PC-3 (cell line): ENCODE results near the gene AKAP7.

ENCODE experiments used
- EZH2 ChIP-seq: fragments of 300-600 bp; sonication (generic); IDR thresholded peaks from one replicate; pipeline ENCODE4 v1.6.1; 2017; ENCODE audit warnings: antibody characterized with exemption, mild to moderate bottlenecking, low read length; ENCODE audit not compliant: unreplicated experiment
- EZH2phosphoT487 ChIP-seq: fragments of 300-600 bp; sonication (generic); IDR thresholded peaks from 2 replicates; pipeline ENCODE4 v1.6.1; 2018; ENCODE audit warnings: mild to moderate bottlenecking, antibody characterized with exemption, low read length, borderline replicate concordance
- TF ChIP-seq, protein P1 (sequence below): fragments of 300-600 bp; sonication (generic); conservative IDR thresholded peaks from 2 replicates; pipeline ENCODE4 v1.5.1; 2017; ENCODE audit warnings: antibody characterized with exemption, low read depth, mild to moderate bottlenecking, low read length

DNA sequence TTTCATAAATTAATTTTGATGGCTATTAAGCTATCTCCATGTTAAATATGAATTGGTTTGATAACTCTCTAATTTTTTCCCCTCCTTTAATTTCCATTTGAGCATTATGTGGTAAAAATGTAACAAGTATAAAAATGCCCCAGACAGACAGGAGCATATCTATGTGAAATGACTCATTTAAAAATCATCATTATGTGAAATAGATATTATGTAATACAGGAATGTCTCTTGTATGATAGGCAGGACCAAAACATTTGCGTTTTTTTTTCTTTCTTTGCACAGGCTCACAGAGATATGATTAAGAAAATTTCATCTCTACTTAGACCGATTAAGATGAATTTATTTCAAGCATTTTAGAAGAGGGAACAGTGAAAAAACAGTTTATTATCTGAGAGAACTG lies 95.8 kb downstream of the AKAP7 start:
- TF ChIP-seq, protein P1, sequence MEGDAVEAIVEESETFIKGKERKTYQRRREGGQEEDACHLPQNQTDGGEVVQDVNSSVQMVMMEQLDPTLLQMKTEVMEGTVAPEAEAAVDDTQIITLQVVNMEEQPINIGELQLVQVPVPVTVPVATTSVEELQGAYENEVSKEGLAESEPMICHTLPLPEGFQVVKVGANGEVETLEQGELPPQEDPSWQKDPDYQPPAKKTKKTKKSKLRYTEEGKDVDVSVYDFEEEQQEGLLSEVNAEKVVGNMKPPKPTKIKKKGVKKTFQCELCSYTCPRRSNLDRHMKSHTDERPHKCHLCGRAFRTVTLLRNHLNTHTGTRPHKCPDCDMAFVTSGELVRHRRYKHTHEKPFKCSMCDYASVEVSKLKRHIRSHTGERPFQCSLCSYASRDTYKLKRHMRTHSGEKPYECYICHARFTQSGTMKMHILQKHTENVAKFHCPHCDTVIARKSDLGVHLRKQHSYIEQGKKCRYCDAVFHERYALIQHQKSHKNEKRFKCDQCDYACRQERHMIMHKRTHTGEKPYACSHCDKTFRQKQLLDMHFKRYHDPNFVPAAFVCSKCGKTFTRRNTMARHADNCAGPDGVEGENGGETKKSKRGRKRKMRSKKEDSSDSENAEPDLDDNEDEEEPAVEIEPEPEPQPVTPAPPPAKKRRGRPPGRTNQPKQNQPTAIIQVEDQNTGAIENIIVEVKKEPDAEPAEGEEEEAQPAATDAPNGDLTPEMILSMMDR, result no peak
- TF ChIP-seq EZH2 (no peak), EZH2phosphoT487 (no peak)
